SU-DHL-6 (cell line): Measurements from ENCODE around the gene SPACA9.

Source experiments
- H2AFZ ChIP-seq: fragments of 200-600 bp; sonication (generic); 2 replicates; pipeline ENCODE4 v1.6.1; 2014; ENCODE audit warnings: low read depth, mild to moderate bottlenecking, moderate library complexity, mixed read lengths, antibody characterized with exemption, low read length; ENCODE audit not compliant: severe bottlenecking
- H3F3A ChIP-seq: fragments of 200-600 bp; shearing (Covaris generic); 2 replicates; pipeline ENCODE4 v1.6.0; 2016; ENCODE audit warnings: antibody characterized with exemption, mild to moderate bottlenecking; ENCODE audit not compliant: insufficient read depth
- H3K27ac ChIP-seq: fragments of 200-600 bp; sonication (generic); 2 replicates; pipeline ENCODE4 v1.5.1; 2016; ENCODE audit warnings: low read depth, mild to moderate bottlenecking, low read length, moderate library complexity, mixed read lengths
- H3K27me3 ChIP-seq: fragments of 200-600 bp; sonication (generic), shearing (Covaris generic); 2 replicates; pipeline ENCODE4 v1.6.0; 2014; ENCODE audit warnings: mild to moderate bottlenecking, low read length
- H3K36me3 ChIP-seq: fragments of 200-600 bp; sonication (generic); 2 replicates; pipeline ENCODE4 v1.6.1; 2014; ENCODE audit warnings: mild to moderate bottlenecking, low read length, mixed read lengths
- H3K4me2 ChIP-seq: fragments of 300-600, 200-600 bp; shearing (Covaris generic), sonication (generic); 2 replicates; pipeline ENCODE4 v1.6.0; 2014; ENCODE audit warnings: low read length, low read depth, mild to moderate bottlenecking; ENCODE audit not compliant: poor library complexity, severe bottlenecking
- H3K4me3 ChIP-seq: fragments of 200-600 bp; sonication (generic); 2 replicates; pipeline ENCODE4 v1.5.1; 2014; ENCODE audit warnings: antibody characterized with exemption, low read length, mild to moderate bottlenecking, mixed read lengths; ENCODE audit not compliant: insufficient read depth, poor library complexity, severe bottlenecking
- H3K79me2 ChIP-seq: fragments of 200-600 bp; sonication (generic); 2 replicates; pipeline ENCODE4 v1.6.1; 2014; ENCODE audit warnings: mild to moderate bottlenecking, low read length, moderate library complexity; ENCODE audit not compliant: insufficient read depth
- H3K9ac ChIP-seq: fragments of 200-600 bp; sonication (generic); 2 replicates; pipeline ENCODE4 v1.7.0; 2014; ENCODE audit warnings: mild to moderate bottlenecking, low read length
- H3K9me2 ChIP-seq: fragments of 200-600 bp; sonication (generic); replicated peaks from 2 replicates; pipeline ENCODE4 v1.6.1; 2014; ENCODE audit warnings: low read length; ENCODE audit not compliant: insufficient read depth
- H3K9me3 ChIP-seq: fragments of 200-600 bp; sonication (generic); 2 replicates; pipeline ENCODE4 v1.6.1; 2014; ENCODE audit warnings: low read length, mixed read lengths; ENCODE audit not compliant: insufficient read depth
- H4K20me1 ChIP-seq: fragments of 200-600 bp; sonication (generic); 2 replicates; pipeline ENCODE4 v1.6.1; 2014; ENCODE audit warnings: low read depth, mild to moderate bottlenecking, antibody characterized with exemption, low read length, moderate library complexity, mixed read lengths
- CTCF ChIP-seq: fragments of 200-600 bp; sonication (generic); IDR thresholded peaks from one replicate; pipeline ENCODE4 v1.5.1; 2017; ENCODE audit warnings: antibody characterized with exemption, mild to moderate bottlenecking, low read length, moderate library complexity; ENCODE audit not compliant: insufficient read depth, poor library complexity, severe bottlenecking
- EZH2phosphoT487 ChIP-seq: fragments of 200-600 bp; sonication (generic), shearing (Covaris generic); conservative IDR thresholded peaks from 2 replicates; pipeline ENCODE4 v1.6.1; 2018; ENCODE audit warnings: mild to moderate bottlenecking, antibody characterized with exemption, low read length, moderate library complexity, mixed read lengths

The SPACA9 gene

GRCh38 chr9:132854832-132855231 lies 23.9 kb upstream of the SPACA9 start:
- H3K4me2 ChIP-seq, result no peak overlapping the region
- H3K9ac ChIP-seq, result no peak overlapping the region

GRCh38 chr9:132855904-132856303 lies 22.8 kb upstream of the SPACA9 start:
- no peak overlapping the region for H3K9ac ChIP-seq
- no peaks in the 10 kb centered on the region for H3K9me2 ChIP-seq
- H3K4me2 ChIP-seq, result no peak overlapping the region
- no peaks in the 10 kb centered on the region for H3F3A ChIP-seq
- no peaks in the 10 kb centered on the region for H4K20me1 ChIP-seq
- no peaks in the 10 kb centered on the region for H3K9me3 ChIP-seq
- no peak overlapping the region for H2AFZ ChIP-seq
- no peaks in the 10 kb centered on the region for H3K79me2 ChIP-seq
- no peaks in the 10 kb centered on the region for H3K27me3 ChIP-seq
- H3K4me3 ChIP-seq, result no peak overlapping the region
- no peaks in the 10 kb centered on the region for H3K36me3 ChIP-seq
- TF ChIP-seq CTCF, result no peak
- TF ChIP-seq EZH2phosphoT487, result no peak
- no peak overlapping the region for H3K27ac ChIP-seq

More at GRCh38 chr9:132854832-132855231, 23.9 kb upstream of the SPACA9 start:
- no peaks in the 10 kb centered on the region for H3F3A ChIP-seq
- H3K4me3 ChIP-seq, result no peak overlapping the region
- H3K36me3 ChIP-seq, result no peaks in the 10 kb centered on the region
- no peak for TF ChIP-seq CTCF
- no peak for TF ChIP-seq EZH2phosphoT487
- no peak overlapping the region for H3K27ac ChIP-seq
- H3K79me2 ChIP-seq, result no peaks in the 10 kb centered on the region
- no peaks in the 10 kb centered on the region for H3K27me3 ChIP-seq
- H2AFZ ChIP-seq, result no peak overlapping the region
- no peaks in the 10 kb centered on the region for H3K9me3 ChIP-seq
- H3K9me2 ChIP-seq, result no peaks in the 10 kb centered on the region
- no peaks in the 10 kb centered on the region for H4K20me1 ChIP-seq

GRCh38 chr9:132857031-132857430 lies 21.7 kb upstream of the SPACA9 start:
- Histone ChIP-seq H3K79me2 (no peaks in the 10 kb centered on the region), H3K36me3 (no peaks in the 10 kb centered on the region), H3K9me2 (no peaks in the 10 kb centered on the region), H4K20me1 (no peaks in the 10 kb centered on the region), H3F3A (no peaks in the 10 kb centered on the region), H3K27ac (no peak overlapping the region), H2AFZ (no peak overlapping the region), H3K4me2 (no peak overlapping the region), H3K27me3 (no peaks in the 10 kb centered on the region), H3K9ac (no peak overlapping the region), H3K4me3 (no peak overlapping the region), H3K9me3 (no peaks in the 10 kb centered on the region)
- TF ChIP-seq EZH2phosphoT487, result no peak
- TF ChIP-seq CTCF, result no peak
